ENCODE data around the gene MOSPD3. TPM values are rescaled to one million over a fixed set of nuclear protein-coding genes. Genes with fewer than 3 reads are reported as not detected.

Gene MOSPD3
- polyA plus RNA-seq, 10 donors, result 11.8 to 20.0 (median 15.8) TPM

- DNase-seq, result no peak
These were observed 37.8 kb upstream of the MOSPD3 start for GRCh38 chr7:100574362-100575205.

GRCh38 chr7:100575206-100575631, 37.1 kb upstream of the MOSPD3 start:
- no peak for DNase-seq

- DNase-seq, result no peak
These were observed 36.5 kb upstream of the MOSPD3 start for GRCh38 chr7:100575746-100576383.

- no peak for DNase-seq
These were observed 35.9 kb upstream of the MOSPD3 start for GRCh38 chr7:100576384-100576993.

- DNase-seq, result no peak
These were observed 35.2 kb upstream of the MOSPD3 start for GRCh38 chr7:100577103-100577502.

- no peak for DNase-seq
These were observed 34.8 kb upstream of the MOSPD3 start for GRCh38 chr7:100577507-100577906.

- DNase-seq, result no peak
These were observed 33.8 kb upstream of the MOSPD3 start for GRCh38 chr7:100578246-100579183.

- no peak for DNase-seq
These were observed 31.7 kb upstream of the MOSPD3 start for GRCh38 chr7:100580466-100581283.

GRCh38 chr7:100582041-100582579, 30.2 kb upstream of the MOSPD3 start:
- DNase-seq, result no peak

- DNase-seq, result no peak
These were observed 29.7 kb upstream of the MOSPD3 start for GRCh38 chr7:100582650-100583049.

GRCh38 chr7:100583132-100584053, 28.9 kb upstream of the MOSPD3 start:
- DNase-seq, result peak in 1 of 3 donors; percentile 65

- DNase-seq, result peak in 1 of 3 donors; percentile 56
These were observed 28.2 kb upstream of the MOSPD3 start for GRCh38 chr7:100584054-100584682.

- DNase-seq, result peak in 1 of 3 donors; percentile 68
These were observed 27.4 kb upstream of the MOSPD3 start for GRCh38 chr7:100584683-100585510.

- DNase-seq, result peak in 1 of 3 donors; percentile 39
These were observed 26.7 kb upstream of the MOSPD3 start, which contains the start of gene LRCH4 for GRCh38 chr7:100585511-100586265. TSS of gene LRCH4 (minus strand) at chr7:100586129. CDS start at chr7:100586100, 29 bp downstream.

- DNase-seq, result peak; percentile 100
These were observed 25.9 kb upstream of the MOSPD3 start, which contains the start of gene FBXO24 for GRCh38 chr7:100586266-100587025. TSS of gene FBXO24 (plus strand) at chr7:100586328. CDS start at chr7:100586626, 298 bp downstream.

GRCh38 chr7:100588438-100588837, 23.9 kb upstream of the MOSPD3 start:
- peak in 1 of 3 donors; percentile 46 for DNase-seq
